HEK293 (cell line): Measurements from ENCODE around the gene LNPK.

Source experiments
- CTCF ChIA-PET: fragments of 350-600 bp; formaldehyde crosslinking; extraction: SDS; loops from one replicate; lab custom pipeline; 2021; ENCODE audit warnings: antibody characterized with exemption; lab: Yijun Ruan, JAX
- POLR2A ChIA-PET: fragments of 300-600 bp; formaldehyde crosslinking; extraction: SDS; loops from one replicate; lab custom pipeline; 2020; ENCODE audit warnings: antibody characterized with exemption, inconsistent platforms; lab: Yijun Ruan, JAX
- H3K27ac ChIP-seq: fragments of 200-500 bp; sonication (Bioruptor generic); 2 replicates; pipeline ENCODE4 v1.5.1; 2014; ENCODE audit warnings: low read depth, low read length, control low read depth, inconsistent platforms; ENCODE audit errors: extremely low read depth
- H3K36me3 ChIP-seq, 2 experiments: fragments of 200-500 bp in 1 of 2; sonication (Bioruptor generic) in 1 of 2; 1 replicate in 1 of 2; 2 replicates in 1 of 2; pipeline ENCODE4 v1.5.1; 2014 to 2017; ENCODE audit warnings: inconsistent platforms in 2 of 2, low read length in 2 of 2; ENCODE audit not compliant: control insufficient read depth in 2 of 2, insufficient read depth in 1 of 2
- H3K4me1 ChIP-seq: fragments of 200-500 bp; sonication (Bioruptor generic); 2 replicates; pipeline ENCODE4 v1.5.1; 2014; ENCODE audit warnings: mild to moderate bottlenecking, low read length, inconsistent platforms; ENCODE audit not compliant: control insufficient read depth, insufficient read depth
- H3K4me3 ChIP-seq: 2 replicates; pipeline ENCODE4 v1.5.1; 2011; ENCODE audit warnings: low read depth, mild to moderate bottlenecking, control low read depth, low read length, moderate library complexity
- H3K9me3 ChIP-seq: fragments of 200-500 bp; sonication (Bioruptor generic); 2 replicates; pipeline ENCODE4 v1.5.1; 2014; ENCODE audit warnings: low read depth, low read length, inconsistent platforms; ENCODE audit not compliant: control insufficient read depth, insufficient read depth
- EGR2 ChIP-seq: fragments of 450-650 bp; formaldehyde crosslinking; IDR thresholded peaks from 2 replicates; pipeline ENCODE4 v1.5.1; 2016; ENCODE audit warnings: low read depth, missing biosample characterization, missing genetic modification characterization
- HOXC10 ChIP-seq: sonication (generic); formaldehyde crosslinking; IDR thresholded peaks from 2 replicates; pipeline ENCODE4 v1.8.1; 2023; ENCODE audit warnings: mild to moderate bottlenecking, missing genetic modification reagents
- ZBTB11 ChIP-seq: fragments of 450-650 bp; formaldehyde crosslinking; conservative IDR thresholded peaks from 2 replicates; pipeline ENCODE4 v1.5.1; 2016; ENCODE audit warnings: low read depth, missing biosample characterization, missing genetic modification characterization
- ZBTB20 ChIP-seq: fragments of 450-650 bp; formaldehyde crosslinking; IDR thresholded peaks from 2 replicates; pipeline ENCODE4 v1.5.1; 2016; ENCODE audit warnings: missing biosample characterization, missing genetic modification characterization
- ZBTB49 ChIP-seq: fragments of 450-650 bp; formaldehyde crosslinking; IDR thresholded peaks from 2 replicates; pipeline ENCODE4 v1.5.1; 2016; ENCODE audit warnings: missing biosample characterization, missing genetic modification characterization, low read depth
- ZNF146 ChIP-seq: fragments of 450-650 bp; formaldehyde crosslinking; IDR thresholded peaks from 2 replicates; pipeline ENCODE4 v1.5.1; 2016; ENCODE audit warnings: missing biosample characterization, missing genetic modification characterization
- ZNF175 ChIP-seq: fragments of 450-650 bp; formaldehyde crosslinking; IDR thresholded peaks from 2 replicates; pipeline ENCODE4 v1.5.1; 2016; ENCODE audit warnings: missing biosample characterization, missing genetic modification characterization
- ZNF211 ChIP-seq: fragments of 450-650 bp; formaldehyde crosslinking; IDR thresholded peaks from 2 replicates; pipeline ENCODE4 v1.5.1; 2016; ENCODE audit warnings: low read depth, missing biosample characterization, missing genetic modification characterization
- ZNF292 ChIP-seq: fragments of 450-650 bp; formaldehyde crosslinking; IDR thresholded peaks from 2 replicates; pipeline ENCODE4 v1.5.1; 2016; ENCODE audit warnings: low read depth, missing biosample characterization, missing genetic modification characterization, borderline replicate concordance
- ZNF341 ChIP-seq: fragments of 450-650 bp; formaldehyde crosslinking; IDR thresholded peaks from 2 replicates; pipeline ENCODE4; 2016; ENCODE audit warnings: low read depth, missing biosample characterization, missing genetic modification characterization
- ZNF37A ChIP-seq: fragments of 450-650 bp; IDR thresholded peaks from 2 replicates; pipeline ENCODE4 v1.5.1; 2018; ENCODE audit warnings: missing biosample characterization, missing genetic modification characterization
- ZNF510 ChIP-seq: fragments of 450-650 bp; formaldehyde crosslinking; IDR thresholded peaks from 2 replicates; pipeline ENCODE4 v1.5.1; 2018; ENCODE audit warnings: mild to moderate bottlenecking, missing genetic modification characterization, missing biosample characterization; ENCODE audit not compliant: insufficient replicate concordance
- ZNF521 ChIP-seq: fragments of 450-650 bp; formaldehyde crosslinking; IDR thresholded peaks from 2 replicates; pipeline ENCODE4 v1.5.1; 2017; ENCODE audit warnings: missing biosample characterization, mild to moderate bottlenecking, missing genetic modification characterization
- ZNF645 ChIP-seq: fragments of 450-650 bp; formaldehyde crosslinking; IDR thresholded peaks from 2 replicates; pipeline ENCODE4; 2016; ENCODE audit warnings: missing biosample characterization, missing genetic modification characterization
- ZNF664 ChIP-seq: fragments of 450-650 bp; formaldehyde crosslinking; IDR thresholded peaks from 2 replicates; pipeline ENCODE4 v1.5.1; 2016; ENCODE audit warnings: missing biosample characterization, missing genetic modification characterization
- ZSCAN4 ChIP-seq: fragments of 450-650 bp; formaldehyde crosslinking; IDR thresholded peaks from 2 replicates; pipeline ENCODE4 v1.5.1; 2017; ENCODE audit warnings: missing biosample characterization, missing genetic modification characterization

Gene LNPK

GRCh38 chr2:175879679-175880078 is 122.4 kb downstream of the LNPK start (continued):
- TF ChIP-seq ZNF645 (tag by site-specific recombination) (no peak), ZNF510 (tag by site-specific recombination) (no peak), ZNF146 (no peak), ZNF37A (tag by site-specific recombination) (no peak), HOXC10 (CRISPR knock-in tag) (no peak), EGR2 (tag by site-specific recombination) (no peak), ZNF341 (tag by site-specific recombination) (no peak), ZNF292 (tag by site-specific recombination) (no peak)

GRCh38 chr2:175877845-175878544 is 124.1 kb downstream of the LNPK start:
- CTCF ChIA-PET: no interaction called here
- POLR2A ChIA-PET: no interaction called here

GRCh38 chr2:175874291-175874690 is 127.8 kb downstream of the LNPK start:
- no peaks in the 10 kb centered on the region for H3K36me3 ChIP-seq
- no peaks in the 10 kb centered on the region for H3K9me3 ChIP-seq
- H3K4me3 ChIP-seq: no peak overlapping the region
- TF ChIP-seq ZNF175: no peak
- TF ChIP-seq ZNF211 (tag by site-specific recombination): no peak
- TF ChIP-seq ZBTB20: no peak
- TF ChIP-seq ZBTB49 (tag by site-specific recombination): no peak
- no peak for TF ChIP-seq ZBTB11 (tag by site-specific recombination)
- no peak for TF ChIP-seq ZNF341 (tag by site-specific recombination)
- no peak for TF ChIP-seq ZNF521 (tag by site-specific recombination)
- H3K27ac ChIP-seq: no peak overlapping the region
- ChIA-PET CTCF (no interaction called here), POLR2A (no interaction called here)
- H3K4me1 ChIP-seq: no peaks in the 10 kb centered on the region

More at GRCh38 chr2:175877845-175878544, 124.1 kb downstream of the LNPK start:
- no peak overlapping the region for H3K27ac ChIP-seq
- no peaks in the 10 kb centered on the region for H3K9me3 ChIP-seq
- no peaks in the 10 kb centered on the region for H3K4me1 ChIP-seq
- TF ChIP-seq ZNF664 (0 out of 2 replicates have a peak, but pooled peaks have one; percentile 11), ZSCAN4 (tag by site-specific recombination) (no peak)
- H3K36me3 ChIP-seq: no peaks in the 10 kb centered on the region
- no peak overlapping the region for H3K4me3 ChIP-seq
